GM21825 (cell line): ENCODE results near the gene AZI2.

Experiments
- ATAC-seq: cut with Tn5 transposase; IDR thresholded peaks from one replicate; pipeline ENCODE4 v1.9.1; 2021; ENCODE audit warnings: mild to moderate bottlenecking, moderate library complexity; ENCODE audit not compliant: unreplicated experiment

The AZI2 gene

DNA sequence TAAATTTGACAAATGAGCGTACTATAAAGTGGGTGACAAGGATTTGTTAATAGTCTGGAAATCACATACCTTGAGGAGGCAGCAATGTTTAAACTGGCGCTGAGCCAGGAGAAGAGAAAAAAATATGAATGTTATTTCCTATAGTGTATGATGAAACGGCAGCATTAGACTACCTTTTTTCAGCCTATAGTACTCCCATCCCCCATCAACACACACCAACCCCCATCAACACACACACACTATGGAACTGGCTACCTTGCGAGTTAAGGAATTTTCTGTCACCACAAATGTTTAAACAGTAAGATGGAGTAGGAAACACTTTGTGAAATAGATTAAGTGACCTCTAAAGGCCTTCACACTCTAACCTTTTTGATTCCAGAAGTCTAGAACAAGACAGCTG, 46.9 kb downstream of the AZI2 start:
- ATAC-seq = no peak

DNA sequence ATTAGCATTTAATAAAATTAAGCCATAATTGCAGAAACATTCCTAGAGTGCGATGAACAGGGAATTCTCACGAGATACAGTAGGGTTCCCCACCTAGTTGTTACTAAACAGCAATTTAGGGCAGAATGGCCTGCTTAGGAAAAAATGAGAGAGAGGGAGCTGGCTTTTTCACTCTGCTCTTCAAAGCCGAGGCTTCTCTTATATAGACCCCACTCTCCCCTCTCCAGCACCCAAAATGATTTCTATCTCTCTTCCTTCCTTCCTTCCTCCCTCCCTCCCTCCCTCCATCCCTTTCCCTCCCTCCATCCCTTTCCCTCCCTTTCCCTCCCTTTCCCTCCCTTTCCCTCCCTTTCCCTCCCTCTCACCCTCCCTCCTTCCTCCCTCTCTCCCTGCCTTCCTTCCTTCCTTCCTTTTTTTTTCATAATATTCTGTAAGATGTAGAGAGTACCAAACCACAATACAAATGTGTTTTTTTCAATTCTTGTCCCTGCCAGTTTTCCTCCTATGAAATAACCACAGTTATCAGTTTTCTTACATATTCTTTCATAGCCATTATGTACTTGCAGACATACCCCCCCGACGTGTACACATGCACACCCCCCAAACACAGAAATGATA, 48.2 kb downstream of the AZI2 start:
- no peak for ATAC-seq

DNA sequence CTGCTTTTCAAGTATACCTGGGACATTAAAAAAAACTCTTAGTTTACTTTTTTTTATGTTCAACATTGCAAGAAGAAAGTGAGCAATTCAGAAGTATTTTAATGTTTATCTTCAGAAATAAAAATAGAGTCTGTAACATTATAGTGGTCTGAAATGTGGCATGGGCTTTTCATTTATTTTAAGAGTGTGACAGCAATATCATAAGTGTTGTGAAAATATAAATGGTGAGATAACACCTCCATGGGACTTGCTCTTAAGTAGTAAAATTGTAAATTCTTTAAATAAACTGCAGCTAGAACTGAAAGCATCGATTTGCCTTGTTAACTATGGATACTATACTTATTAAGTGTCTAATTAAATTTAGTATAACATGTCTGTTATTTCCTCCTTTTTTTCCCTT, 48.9 kb downstream of the AZI2 start:
- no peak for ATAC-seq

DNA sequence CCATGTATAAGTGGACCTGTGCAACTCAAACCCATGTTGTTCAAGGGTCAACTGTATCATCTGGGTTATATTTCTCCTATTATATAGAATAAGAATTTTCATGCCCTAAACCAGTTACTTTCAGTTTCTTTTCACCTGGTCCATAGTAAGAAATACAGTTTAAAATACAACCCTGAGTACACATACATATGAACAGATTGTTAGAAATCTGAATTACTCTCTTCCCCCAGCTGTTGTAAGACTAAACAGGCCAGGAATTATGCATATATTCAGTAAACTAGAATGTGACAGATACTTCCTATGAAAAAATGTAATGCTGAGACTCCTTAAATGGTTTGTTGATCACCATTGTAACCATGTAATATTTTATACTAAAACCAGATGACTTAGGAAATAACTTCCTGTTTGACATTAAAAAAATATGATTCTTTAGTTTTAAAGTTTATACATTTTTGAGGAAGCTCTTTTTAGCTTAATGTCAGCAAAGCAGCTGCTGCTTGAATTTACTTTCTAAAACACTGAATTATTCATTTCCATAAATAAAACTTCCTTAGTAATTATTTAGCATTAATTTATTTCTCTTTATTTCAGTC, 52.6 kb downstream of the AZI2 start:
- no peak for ATAC-seq

DNA sequence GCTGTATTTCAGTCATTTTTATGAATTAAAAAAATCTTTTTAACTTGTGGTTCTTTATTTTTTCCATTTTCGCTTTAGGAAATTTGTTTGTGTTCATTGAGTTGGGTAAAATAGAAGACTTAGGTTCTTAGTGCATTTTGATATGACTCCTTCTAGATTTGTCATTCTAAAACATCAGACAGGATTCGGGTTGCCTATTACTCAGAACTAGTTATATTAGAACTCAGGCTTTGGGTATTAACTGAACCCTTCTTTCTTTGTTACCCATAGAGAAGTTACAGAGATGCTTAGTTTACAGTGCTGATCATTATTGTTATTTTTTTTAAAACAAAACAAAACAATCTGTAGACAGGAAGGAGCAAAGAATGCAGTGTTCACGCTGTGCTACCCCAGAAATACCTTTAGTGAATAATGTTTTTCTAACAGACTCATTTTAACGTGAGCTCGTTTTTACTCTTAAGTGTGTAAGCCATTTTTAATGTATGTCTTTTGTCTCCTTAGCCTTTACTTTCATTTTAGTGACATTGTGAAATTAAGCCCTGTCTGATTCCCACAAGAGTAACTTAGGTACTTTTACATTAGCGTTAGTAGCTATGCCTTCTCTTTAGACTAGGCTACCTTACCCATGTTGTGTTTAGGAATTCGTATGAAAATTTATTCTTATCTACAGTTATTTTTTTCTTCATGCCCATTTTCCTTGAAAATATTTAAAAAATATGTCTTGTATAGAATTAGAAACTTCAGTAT, 53.8 kb downstream of the AZI2 start:
- no peak for ATAC-seq

DNA sequence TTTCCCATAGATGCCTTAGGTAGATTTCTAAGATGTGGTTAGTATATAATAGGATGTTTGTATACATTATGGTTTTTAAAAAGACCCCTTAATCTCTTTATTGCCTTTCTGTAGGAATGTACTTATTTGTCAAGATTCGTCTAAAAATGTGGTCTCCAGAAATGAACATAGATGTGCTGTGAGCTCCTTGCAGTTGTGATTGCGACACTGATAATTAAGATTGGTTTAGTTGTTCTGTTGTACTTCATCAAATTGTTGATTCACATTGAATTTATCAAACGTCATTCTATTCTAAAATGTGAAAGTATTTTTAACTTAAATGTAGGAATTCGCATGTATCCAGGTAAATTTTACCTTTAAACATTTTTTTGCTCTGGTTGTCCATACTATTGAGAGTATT, 56.0 kb downstream of the AZI2 start:
- ATAC-seq = no peak

DNA sequence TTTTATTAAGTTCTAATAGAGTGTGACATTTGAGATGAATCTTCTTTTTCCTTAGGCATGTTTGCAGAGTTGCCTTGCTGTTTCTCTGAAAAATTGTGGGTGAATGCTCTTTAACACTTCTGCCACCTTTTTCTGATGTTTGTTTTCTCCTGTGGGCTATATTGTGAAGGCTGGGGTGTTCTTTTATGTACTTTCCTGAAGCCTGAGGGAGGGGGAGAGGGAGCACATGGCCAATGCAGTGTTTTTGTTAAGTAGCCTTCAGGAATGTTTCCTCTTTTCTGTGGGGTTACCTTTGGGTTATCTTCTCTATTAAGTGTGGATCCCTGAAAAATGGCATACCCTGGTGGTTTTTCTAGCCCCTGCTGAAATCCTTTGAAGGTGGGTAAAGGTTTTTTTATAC, 57.0 kb downstream of the AZI2 start:
- no peak for ATAC-seq

DNA sequence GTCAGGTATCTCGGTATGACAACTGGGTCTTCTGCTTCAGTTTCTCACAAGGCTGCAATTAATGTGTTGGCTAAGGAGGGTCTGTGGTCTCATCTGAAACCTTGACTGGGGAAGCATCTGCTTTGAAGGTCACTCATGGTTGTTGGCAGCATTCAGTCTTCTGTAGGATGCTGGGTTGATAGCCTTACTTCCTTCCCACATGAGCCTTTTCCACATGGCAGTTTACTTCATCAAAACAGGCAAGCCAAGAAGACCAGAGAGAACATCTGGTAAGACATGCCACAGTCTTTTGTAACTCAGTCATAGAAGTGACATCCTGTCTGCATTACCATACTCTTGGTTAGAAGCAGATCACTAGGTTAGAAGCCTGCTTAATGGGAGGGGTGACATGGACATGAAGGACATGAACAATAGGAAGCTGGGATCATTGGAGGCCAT, 57.7 kb downstream of the AZI2 start:
- ATAC-seq = no peak

DNA sequence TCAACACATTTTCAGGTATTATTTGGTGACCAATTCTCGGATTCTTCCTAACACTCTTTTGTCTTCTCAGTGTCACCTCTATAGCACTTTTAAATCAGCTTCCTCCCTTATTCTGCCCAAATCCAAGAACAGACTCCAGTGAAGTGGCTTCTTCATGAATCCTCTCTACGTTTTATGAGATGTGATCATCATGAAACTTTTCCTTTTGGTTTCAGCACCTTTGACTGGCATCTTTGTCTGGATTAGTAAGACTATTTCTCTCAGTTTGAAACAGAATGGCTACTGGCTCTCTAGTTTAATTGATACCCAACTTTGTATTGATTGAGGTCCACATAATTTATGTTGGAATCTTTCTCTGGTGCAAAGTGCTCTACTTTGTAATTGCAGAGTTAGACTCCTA, 61.6 kb downstream of the AZI2 start:
- ATAC-seq = no peak

DNA sequence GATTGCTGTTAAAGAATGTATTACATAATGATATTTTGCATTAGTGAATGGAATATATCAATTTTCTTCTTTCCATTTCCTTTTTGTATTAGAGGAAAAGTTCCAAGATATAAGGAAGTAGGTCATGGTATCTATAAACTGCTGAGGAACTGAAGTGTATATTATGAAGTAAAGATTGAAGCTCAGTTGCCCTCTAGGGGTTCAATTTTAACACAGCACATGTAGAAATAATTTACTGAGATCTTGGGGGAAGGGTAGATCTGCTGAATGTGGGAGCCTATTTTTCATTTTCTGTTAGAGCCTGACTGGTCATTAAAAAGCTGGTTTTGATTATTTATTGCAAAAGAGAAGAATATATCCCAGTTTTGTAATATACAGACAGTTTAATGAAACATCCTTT, 62.0 kb downstream of the AZI2 start:
- ATAC-seq = peak; percentile 90

DNA sequence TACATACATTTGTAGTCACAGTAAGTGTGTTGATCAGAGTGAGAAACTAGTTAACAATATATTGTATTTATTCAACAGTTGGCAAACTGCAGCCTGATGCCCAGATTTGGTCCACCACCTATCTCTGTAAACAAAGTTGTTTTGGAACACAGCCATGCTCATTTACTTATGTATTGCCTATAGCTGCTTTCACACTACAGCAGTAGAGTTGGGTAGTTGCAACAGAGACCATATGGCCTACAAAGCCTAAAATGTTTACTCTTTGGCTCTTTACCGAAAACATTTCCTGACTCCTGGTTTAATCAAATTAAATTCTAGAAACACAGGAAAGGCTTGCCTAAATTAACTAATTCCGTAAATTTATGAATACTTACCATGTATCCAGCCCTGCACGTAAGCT, 67.8 kb downstream of the AZI2 start:
- ATAC-seq = no peak

DNA sequence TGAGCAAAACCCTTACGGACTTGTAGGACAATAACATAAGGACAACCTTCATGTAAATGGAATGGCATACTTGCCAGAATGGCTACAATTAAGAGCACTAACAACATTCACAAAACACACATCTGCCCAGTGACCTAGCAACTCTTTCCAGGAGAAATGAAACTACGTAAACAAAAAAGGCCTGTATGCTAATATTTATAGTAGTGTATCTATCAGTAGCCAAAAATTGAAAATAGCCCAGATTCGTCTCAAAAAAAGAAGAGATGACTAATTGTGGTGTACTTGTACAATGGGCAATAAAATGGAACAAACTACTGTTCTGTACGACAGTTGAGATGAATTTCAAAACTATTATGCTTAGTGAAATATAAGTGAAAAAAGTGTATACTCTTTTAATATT, 68.9 kb downstream of the AZI2 start:
- no peak for ATAC-seq

DNA sequence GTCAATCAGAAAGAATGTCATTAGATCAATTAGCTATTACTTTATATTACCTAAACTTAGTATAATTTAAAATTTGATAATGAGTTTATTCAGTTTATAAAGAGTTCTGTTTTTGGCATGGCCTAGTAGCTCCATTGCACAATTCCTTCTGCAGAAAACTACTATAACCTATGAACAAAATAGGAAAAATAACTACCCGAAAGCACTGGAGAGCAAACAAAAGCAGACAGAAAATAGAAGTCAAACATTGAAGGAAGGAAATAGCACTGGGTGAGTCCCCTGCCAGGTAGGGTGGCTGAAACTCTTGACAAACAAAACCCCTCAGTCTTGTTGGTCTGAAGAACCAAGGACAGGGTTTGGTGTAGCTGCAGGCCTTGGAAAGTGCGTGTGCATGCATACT, 69.7 kb downstream of the AZI2 start:
- ATAC-seq = no peak

DNA sequence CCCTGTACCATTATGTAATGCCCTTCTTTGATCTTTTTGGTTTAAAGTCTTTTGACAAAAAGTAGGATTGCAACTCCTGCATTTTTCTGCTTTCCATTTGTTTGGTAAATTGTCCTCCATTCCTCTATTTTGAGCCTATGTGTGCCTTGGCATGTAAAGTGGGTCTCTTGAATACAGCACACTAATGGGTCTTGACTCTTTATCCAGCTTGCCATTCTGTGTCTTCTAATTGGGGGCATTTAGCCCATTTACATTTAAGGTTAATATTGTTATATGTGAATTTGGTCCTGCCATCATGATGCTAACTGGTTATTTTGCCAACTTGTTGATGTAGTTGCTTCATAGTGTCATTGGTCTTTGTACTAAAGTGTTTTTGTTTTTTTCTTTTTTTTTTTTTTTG, 74.8 kb downstream of the AZI2 start:
- no peak for ATAC-seq
